HG03196 (cell line): ENCODE data around the gene TICRR.

Experiments
- ATAC-seq: cut with Tn5 transposase; IDR thresholded peaks from one replicate; pipeline ENCODE4 v1.9.1; 2021; ENCODE audit not compliant: unreplicated experiment

The TICRR gene

DNA sequence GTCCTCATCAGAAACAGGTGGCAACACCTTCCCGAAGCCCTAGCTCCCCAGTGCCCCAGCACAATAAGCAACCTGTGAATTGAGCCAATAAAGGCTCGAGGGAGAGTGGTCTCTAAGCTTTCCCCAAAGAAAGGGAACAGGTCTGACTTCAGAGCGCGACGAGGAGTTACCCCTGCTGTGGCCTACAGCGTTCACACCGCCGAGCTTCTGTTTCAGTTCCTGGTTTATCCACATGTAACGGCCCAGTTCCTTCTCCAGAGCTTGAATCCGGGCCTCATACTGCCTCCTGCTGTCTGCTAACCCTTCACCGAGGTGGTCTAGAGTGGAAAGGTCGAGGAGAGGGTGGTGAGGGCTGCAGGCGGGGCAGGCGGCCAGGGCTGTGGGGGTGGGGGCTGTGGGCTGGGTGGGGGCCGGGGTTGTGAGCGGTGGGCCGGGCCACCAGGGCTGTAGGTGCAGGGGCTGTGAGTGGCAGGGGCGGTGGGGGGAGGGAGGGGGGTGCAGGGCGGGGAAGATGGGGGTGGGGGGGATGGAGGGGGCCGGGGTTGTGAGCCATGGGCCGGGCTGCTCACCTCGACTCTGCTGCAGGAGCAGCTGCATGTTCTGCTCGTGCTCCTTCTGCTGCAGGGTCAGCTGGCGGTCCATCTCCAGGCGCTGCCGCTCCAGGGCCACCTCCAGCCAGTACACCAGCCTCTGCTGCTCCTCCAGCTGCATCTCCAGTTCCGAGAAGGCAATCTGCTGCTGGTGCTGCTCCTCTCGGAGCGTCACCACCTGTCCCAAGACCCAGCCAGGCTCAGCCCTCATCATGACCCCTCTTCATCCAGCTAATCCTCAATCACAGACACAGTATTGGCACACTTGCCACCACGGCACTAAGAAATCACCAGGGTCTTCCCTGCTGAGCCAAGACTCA is 53.8 kb downstream of the TICRR start:
- ATAC-seq, result no peak

DNA sequence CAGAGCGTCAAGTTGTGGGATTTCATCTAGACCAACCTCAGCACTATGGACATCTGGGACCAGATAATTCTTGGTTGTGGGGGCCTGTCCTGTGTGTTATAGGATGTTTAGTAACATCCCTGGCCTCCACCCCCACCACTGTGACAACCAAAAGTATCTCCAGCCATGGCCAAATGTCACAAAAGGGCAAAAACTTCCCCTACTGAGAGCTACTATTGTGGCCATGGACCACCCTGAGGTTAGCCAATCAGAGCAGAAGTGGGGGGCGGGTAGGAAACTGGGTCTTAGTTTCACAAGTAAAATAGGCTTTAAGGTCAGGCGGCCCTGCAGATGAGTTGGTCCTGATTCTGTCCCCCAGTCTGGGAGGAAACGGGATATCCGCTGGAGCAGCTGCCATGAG is 54.6 kb downstream of the TICRR start:
- ATAC-seq, result no peak

DNA sequence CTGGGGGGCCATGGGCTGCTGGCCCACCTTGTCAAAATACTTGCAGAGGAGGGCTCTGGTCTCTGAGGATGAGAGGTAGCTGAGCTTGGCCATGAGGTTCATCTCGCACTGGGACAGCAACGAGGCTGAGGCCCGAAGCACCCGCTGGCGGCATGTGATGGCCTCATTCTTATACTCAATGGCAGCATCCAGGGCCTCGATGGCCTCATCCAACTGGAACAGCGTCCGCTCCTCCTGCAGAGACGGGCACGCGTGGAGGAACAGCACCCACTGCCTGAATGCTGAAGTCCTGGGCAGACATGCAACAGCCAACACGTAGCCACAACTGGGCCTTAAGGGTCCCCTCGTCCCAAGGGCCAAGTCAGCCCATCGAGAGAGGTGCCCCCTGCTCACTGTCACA is 55.0 kb downstream of the TICRR start:
- ATAC-seq, result no peak

DNA sequence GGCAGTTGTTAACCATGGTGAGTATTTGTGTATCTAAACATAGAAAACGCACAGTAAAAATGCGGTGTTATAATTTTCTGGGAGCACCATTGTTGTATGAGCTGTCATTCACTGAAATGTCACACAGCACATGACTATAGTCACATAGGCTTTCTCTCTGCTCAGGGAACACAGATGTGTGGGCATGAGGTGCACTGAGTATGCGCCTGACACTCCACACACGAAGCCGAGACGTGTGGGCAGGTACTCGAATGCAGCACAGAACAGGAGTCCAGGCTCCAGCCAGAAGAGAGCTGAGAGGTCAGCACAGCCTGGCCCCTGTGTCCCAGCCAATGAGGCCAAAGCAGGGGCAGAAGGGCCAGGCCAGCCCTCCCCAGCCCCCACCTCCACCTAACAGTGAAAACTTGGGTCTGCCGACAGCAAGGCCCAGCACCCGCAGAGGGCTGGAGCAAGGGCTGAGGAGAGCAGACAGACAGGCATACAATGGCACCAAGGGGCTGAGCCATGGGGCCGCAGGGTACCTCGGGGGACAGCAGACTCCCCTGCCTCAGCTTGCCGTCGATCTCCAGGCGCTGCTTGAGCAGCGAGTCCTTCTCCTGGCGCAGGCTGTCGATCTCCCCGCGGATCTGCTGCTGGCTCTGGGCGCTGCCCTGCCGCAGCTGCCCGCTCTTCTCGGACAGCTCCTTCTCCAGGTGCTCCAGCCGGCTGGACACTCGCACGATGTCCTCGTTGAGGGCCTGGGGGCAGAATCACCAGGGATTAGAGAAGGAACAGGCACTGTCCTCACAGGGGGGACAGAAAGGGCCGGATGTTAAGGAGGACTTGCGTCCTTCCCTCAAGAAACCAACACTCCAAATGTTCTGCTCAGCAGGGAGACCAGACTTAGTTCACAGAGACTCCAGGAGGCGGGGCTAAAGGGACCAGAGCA is 56.0 kb downstream of the TICRR start:
- no peak for ATAC-seq

DNA sequence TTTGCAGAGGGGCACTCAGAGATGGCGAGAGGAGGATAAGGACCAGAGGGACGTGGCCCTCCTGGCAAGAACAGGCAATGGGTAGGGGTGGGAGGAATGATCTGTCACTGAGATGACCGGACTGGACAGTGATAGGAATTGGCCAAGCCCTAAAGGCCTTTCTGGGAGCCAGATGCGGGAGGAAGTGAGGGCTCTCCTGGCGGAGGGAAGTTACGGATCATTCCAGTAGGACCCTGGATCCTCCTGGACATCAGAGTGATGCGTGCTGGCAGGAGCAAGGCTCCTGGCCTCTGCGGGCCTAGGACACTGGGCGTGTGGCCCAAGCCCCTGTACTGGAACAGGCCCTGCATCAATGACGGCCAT is 56.6 kb downstream of the TICRR start:
- ATAC-seq, result no peak

DNA sequence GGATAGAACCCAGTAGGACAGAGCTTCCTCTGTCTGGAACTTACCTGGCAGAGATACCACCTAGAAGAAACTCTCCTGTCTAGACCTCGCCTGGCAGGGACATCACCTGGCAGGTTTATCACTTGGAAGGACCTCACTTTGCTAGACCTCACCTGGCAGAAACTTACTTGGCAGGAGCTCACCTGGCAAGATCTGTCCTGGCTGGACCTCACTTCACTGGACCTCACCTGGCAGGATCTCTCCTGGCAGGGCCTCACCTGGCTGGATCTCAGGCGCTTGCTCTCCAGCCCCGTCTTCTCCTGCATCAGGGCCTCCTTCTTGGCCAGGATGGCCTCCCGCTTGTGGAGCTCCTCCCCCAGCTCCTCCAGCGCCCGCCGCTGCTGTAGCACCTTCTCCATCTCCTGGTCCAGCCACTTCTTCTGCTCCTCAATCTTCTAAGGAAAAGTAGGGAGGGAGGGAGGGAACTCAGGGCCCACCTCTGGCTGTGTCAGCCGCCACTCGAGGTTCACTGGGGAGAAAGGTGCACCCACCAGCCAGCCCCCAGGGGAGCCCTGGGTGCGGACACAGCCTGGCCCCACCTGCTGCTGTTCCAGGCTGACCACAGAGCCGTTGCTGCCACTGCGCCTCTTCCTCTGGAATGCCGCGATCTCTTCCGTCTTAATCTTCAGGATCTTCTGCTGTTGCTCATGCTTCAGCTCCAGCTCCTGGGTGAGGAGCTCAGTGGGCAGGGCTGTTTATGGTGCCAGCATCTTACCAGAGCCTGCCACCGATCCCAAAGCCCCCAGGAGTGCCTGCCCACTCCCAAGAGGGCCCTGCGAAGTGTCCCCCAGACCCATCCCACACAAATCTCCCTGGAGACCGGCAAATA is 57.5 kb downstream of the TICRR start:
- ATAC-seq, result no peak

DNA sequence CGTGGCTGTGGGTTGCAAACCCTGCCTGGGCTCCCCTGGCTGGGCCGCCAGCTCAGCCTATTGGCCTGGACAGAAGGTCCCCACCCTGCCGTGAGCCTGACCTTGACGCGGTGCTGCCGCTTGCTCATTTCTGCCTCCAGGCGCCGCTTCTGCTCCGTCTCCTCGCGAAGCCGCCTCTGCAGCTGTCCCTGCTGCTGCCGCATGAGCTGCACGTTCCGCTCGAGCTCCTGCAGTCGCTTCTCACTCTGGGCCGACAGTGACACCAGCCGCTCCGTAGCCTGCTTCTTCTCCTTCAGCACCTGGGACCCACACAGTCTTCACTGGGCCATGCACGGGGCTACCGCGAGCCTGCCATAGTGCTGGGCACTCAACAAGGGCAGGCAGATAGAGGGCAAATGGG is 58.3 kb downstream of the TICRR start:
- ATAC-seq, result no peak

DNA sequence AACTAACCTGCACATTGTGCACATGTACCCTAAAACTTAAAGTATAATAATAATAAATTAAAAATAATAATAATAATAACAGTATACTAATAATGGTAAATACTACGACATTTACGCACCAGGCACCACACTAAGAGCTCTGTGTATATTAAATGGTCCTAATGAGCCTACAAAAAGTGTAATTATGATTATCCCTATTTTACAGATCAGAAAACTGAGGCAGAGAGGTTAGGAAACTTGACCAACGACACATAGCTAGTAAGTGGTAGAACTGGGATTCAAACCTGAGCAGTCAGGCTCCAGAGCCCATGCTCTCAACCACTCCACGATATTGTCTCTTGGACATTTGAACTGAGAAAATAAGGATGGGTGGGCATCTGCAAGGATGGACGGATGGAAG is 65.0 kb downstream of the TICRR start:
- ATAC-seq, result no peak

DNA sequence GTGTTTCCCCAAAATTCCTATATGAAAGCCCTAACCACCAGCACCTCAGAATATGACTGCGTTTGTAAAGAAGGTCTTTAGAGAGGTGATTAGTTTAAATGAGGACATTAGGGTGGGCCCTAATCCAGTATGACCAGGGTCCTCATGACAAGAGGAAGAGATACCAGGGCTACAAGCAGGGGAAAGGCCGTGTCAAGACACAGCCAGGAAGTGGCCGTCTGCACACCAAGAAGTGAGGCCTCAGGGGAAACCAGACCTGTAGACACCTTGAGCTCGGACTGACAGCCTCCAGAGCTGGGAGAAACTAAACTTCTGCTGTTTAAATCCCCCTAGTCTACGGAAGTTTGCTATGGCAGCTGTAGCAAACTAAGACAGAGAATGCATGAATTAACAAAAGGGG is 65.8 kb downstream of the TICRR start:
- ATAC-seq, result no peak

DNA sequence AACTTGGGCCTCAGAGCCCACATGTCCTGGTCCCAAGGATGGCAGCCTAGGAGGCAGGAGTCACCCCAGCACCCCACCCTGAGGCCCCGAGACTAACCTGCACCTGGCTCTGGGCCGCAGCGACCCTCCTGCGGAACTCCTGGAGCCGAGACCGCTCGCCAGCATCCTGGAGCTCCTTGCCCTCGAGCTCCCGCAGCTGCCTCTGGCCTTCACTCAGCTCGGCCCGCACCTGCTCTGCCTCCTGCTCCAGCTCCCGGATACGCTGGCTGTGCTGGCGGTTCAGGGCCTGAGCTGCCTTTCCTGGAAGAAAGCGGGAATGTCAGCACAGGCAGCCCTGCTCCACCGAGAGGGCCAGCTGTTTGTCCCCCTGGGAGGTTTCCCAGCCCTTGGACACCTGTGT is 66.8 kb downstream of the TICRR start:
- no peak for ATAC-seq

DNA sequence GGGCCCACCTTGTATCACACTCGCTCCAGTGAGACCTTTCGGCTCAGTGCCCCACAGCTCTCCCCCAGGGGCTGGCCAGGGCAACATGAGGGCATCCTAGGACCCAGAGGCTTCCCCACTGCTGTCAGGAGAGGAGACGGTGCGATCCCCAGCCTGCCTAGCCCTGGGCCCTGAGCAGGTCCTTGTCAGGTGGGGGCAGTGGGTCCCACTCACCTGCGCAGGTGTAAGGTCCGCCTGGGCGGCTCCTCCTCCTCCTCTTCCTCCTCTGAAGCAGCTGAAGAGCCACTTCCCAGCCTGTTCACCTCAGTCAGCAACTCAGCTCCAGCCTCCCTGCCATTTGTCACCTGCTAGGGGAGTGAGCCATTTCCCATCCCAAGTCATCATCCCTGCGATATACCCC is 70.4 kb downstream of the TICRR start:
- no peak for ATAC-seq

DNA sequence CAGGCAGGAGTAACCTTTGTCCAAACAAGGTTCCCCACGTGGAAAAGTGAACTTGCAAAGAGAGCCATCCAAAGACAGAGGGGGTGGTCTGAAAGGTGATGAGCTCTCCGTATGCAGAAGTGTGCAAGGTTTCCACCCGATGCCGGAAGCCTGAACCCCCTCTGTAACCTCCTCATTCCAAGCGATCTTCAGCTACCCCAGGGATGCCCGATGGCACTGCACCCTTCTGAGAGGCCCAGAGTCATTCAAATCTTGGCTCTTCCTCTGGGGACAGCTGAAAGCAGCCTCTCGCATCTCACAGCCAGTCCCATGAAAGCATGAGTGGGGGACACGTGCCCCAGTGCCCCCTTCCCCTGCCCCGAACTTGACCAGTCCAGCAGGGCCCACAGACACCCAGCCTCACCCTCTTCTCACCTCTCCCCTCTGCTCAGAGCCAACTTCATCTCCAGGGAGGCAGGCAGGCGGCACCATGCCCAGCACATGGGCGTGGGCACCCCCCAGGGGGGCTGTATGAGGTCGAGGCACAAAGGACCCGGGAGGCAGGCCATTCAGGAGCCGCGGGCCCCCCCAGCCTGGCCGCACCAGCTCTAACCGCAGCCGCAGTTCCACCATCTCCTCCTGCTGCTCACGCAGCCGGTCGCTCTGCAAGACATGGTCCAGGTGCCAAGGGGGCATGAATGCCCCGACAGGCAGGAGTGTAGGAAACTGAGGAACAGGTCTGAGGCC is 71.3 kb downstream of the TICRR start:
- ATAC-seq, result no peak

DNA sequence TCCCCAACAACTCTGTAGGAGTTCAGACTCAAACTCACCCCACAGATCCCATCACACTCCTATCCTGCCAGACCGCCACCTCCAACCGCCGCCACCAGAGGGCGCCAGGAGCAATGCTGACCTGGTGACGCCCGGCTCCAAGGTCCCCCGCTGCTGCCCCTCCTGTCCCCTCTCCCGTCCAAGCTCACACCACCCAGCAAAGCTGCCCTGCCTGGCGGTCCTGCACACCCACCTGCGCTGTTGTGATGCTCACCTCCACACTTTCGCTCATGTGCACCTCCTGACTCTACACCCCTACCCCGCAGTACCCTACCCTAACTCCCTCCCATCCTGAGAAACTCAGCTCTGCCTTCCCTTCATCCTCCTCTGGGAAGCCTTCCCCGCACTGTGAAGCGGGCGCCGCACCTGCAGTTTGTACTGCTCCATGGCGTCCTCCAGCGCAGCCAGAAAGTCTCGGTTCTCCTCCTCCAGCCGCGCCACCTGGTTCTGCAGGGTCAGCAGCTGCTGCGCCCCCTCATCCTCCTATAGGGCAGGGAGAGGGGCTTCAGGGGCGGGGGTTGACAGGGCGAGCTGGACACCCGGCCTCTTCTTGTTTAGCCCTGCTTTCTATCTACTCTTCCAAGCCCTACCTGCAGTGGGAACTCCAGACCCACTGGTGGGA is 72.1 kb downstream of the TICRR start:
- no peak for ATAC-seq

DNA sequence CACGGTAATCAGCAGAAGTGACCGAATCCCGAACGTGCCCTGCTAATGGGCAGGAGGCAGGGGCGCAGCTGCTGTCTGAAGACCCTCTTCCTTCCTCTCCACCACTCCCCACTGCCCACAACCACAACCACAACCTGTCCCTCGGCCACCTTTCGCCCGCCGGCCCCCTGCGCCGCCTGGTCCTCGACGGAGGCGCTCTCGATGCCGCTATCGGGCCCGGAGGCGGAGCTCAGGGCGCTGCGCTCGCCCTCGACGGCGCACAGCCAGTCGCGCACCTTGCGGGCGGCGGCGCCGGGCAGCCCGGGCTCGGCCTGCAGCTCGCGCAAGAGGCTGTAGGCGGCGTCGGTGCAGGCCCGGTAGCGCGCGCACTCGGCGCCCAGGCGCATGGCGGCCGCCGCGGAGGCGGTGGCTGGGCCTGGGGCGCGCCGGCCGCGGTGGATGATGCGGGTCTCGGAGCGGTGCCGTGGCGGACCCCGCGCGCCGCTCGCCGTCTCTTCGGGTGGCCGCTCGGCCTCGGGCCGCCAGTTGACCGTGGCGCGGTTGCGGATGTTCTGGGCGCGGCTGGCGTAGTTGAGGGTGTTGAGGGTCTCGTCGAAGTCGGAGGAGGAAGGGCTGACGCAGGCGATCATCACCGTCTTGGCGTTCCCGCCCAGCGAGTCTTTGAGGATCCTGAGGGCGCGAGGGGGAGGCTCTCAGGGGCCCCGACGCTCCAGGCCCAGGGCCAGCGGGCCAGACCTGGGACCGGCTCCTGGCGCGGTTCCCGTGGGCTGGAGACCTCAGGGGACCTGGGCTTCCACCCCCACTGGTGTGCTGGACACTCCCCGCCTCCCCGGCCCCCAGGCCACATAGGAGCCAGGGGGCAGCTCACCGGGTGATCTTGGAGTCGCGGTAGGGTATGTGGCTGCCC is 73.1 kb downstream of the TICRR start:
- ATAC-seq, result no peak

DNA sequence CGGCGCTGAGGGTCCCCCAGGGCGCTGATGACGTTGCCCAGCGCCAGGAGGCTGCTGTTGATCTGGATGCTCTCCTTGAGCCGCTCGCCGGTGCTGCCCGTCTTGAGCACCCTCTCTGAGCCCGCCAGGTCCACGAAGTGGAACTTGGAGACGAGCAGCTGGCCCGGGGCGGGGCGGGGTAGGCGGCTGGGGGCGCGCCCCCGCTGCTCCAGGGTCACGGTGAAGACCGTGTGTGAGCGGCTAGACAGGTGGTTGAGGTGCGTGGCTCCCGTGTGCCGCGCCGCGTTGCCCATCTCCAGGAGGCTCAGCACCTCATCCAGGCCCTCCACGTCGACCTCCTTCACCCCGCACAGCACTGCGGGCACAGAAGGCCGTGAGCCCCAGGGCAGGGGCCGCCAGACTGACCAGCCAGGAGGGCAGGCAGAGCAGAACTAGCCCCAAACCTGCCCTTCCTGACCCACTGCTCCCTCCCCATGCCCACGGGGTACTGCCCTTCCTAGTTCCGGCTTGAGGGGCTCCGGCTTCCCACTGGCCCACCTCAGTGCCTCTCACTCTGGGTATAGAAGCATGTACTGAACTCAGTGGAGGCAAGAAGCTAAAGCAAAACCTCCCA is 73.8 kb downstream of the TICRR start:
- no peak for ATAC-seq

DNA sequence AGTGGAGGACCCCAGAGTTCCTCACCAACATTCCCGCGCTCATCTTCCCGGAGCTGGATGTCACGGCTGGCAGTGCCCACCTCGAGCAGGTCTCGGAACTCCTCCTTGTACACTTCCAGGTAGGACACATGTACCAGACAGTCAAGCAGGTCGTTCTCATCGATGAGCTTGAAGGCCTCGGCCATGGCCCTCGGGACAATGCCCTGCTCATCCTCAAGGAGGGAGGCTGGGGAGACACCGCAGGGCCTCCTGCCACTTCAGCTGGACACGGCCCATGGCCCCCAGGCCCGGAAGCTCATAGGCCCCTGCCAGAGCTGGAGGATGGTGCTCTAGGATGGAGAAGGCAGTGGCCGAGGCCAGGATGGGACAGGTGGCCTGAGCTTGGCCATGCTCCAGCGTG is 74.4 kb downstream of the TICRR start:
- no peak for ATAC-seq

DNA sequence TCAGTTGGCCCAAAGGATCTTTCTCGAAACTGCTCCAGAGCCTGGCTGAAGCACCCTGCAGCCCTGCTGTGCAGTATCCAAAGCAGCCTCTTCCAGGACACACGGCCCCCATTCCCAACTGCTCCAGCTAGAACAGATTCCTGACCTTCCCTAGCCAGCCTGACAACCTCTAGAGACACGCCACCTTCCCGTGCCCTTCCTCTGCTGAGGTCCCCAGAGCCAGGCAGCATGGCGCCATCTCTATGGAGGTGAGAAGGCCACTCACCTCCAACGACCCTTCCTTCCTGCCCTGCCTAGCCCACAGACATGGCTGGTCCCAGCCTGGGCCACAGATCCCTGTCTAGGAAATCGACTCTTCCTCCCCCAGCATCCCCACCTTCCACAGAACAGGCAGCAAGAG is 76.9 kb downstream of the TICRR start:
- no peak for ATAC-seq

DNA sequence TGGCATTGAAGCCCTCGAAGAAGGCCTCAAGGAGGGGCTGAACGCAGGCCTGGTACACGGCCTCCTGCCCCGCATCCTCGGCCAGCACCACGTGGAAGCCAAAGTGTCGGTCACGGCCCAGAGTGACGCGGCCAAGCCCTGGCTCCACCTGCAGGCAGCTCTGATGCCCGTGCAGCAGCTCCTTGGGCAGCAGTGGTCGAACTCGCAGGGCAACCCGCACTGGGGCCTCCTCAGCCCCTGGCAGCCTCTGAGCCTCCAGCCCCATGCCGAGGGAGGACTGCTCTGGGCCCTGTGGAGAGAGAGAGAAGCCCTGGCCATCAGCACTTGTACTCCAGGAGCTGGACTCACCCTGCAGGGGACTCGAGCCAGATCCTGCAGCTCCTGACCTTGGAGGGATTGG is 77.4 kb downstream of the TICRR start:
- no peak for ATAC-seq

DNA sequence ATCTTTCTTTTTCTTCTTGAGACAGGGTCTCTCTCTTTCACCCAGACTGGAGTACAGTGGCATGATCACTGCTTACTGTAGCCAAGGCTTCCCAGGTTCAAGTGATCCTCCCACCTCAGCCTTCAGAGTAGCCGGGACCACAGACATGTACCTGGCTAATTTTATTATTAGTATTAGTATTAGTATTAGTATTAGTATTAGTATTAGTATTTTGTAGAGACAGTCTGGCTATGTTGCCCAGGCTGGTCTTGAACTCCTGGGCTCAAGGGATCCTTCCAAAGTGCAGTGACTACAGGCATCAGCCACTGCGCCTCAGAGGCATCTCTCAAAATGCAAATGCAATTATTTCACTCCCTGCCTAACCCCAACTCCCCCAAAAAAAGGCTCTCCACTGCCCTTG is 78.3 kb downstream of the TICRR start:
- ATAC-seq, result no peak
